ENCODE data around the gene PTPRZ1. TPM values are rescaled to one million over a fixed set of nuclear protein-coding genes. Genes with fewer than 3 reads are reported as not detected.

PTPRZ1 gene
- total and polyA plus RNA-seq, 12 donors: 0.09 to 0.87 (median 0.36) TPM

- no peak for DNase-seq
- no peak for ATAC-seq
- no peak for TF ChIP-seq CTCF (IDR thresholded peaks at IDR 0.05)
- H3K4me3 ChIP-seq: no peak overlapping the region
- intact Hi-C loops (cut with DNase I): no loop called here
- H3K36me3 ChIP-seq: no peaks in the 10 kb centered on the region
- no peak overlapping the region for H3K27ac ChIP-seq
- no peaks in the 10 kb centered on the region for H3K9me3 ChIP-seq
- WGBS, 2 donors: 71 to 84% methylated on average over 2 of the region's 2 CpGs
- no peaks in the 10 kb centered on the region for H3K27me3 ChIP-seq
- no peaks in the 10 kb centered on the region for H3K4me1 ChIP-seq
Measured at GRCh38 chr7:121853307-121853706, 19.7 kb upstream of the PTPRZ1 start.

DNA sequence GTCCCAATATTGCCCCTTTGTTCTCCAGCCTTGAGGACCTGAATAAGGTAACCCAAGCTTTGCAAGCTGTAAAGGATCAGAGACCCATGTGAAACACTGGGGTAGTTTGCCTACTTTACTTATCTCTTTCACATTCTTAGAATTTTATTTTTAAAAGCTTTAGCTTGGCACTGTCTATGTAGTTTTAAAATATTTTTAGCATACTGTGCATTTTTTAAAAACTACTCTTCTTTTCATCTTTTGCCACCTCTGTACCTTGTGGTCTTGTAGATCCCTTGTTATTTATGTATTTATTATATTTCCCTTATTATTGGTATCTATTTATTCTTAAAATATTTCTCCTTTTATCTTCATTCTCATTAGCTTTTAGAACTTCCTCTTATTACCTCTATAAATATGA is 12.0 kb upstream of the PTPRZ1 start:
- no peak for DNase-seq
- H3K27me3 ChIP-seq: no peaks in the 10 kb centered on the region
- no peak for TF ChIP-seq CTCF (IDR thresholded peaks at IDR 0.05)
- H3K4me1 ChIP-seq: no peaks in the 10 kb centered on the region
- no peak overlapping the region for H3K27ac ChIP-seq
- no peaks in the 10 kb centered on the region for H3K9me3 ChIP-seq
- intact Hi-C loops (cut with DNase I): no loop called here
- no peak overlapping the region for H3K4me3 ChIP-seq
- ATAC-seq: no peak
- no peaks in the 10 kb centered on the region for H3K36me3 ChIP-seq

DNA sequence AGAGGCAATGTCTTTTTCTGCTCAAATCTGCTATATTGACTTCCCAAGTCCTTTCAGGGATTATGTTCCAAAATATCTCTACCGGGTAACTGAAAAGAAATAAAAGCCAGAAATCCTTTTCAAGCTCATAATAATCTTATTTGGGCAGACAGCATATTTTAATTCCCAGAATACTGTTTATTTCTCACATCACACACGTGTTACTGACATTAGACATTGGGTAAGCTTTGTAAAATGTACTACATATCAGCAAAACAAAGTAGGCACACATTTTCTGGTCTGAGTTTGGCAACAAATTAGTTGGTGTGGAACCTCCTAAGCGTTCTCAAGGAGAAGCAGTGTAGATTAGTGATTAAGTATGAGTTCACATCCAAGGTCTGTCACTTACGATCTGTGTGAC is 10.4 kb upstream of the PTPRZ1 start:
- 61 to 72% methylated on average over 4 of the region's 4 CpGs for WGBS, 2 donors
- DNase-seq (no peak), ATAC-seq (no peak)
- no peak for TF ChIP-seq CTCF (IDR thresholded peaks at IDR 0.05)
- H3K4me1 ChIP-seq: no peaks in the 10 kb centered on the region
- no peaks in the 10 kb centered on the region for H3K9me3 ChIP-seq
- intact Hi-C loops (cut with DNase I): no loop called here
- H3K4me3 ChIP-seq: no peak overlapping the region
- no peak overlapping the region for H3K27ac ChIP-seq
- H3K27me3 ChIP-seq: no peaks in the 10 kb centered on the region
- no peaks in the 10 kb centered on the region for H3K36me3 ChIP-seq

GRCh38 chr7:121871188-121871587 is 1.8 kb upstream of the PTPRZ1 start:
- peaks cover 0 to 58% (median 46%) of the 10 kb centered on the region in 7 donors for H3K27me3 ChIP-seq
- no peaks in the 10 kb centered on the region for H3K9me3 ChIP-seq
- no peak overlapping the region for H3K27ac ChIP-seq
- peaks cover 0 to 16% (median 0%) of the 10 kb centered on the region in 9 donors for H3K4me1 ChIP-seq
- H3K4me3 ChIP-seq: no peak overlapping the region
- DNase-seq (no peak), ATAC-seq (no peak)
- intact Hi-C loops (cut with DNase I): no loop called here
- no peaks in the 10 kb centered on the region for H3K36me3 ChIP-seq
- no peak for TF ChIP-seq CTCF (IDR thresholded peaks at IDR 0.05)

Measured in heart right ventricle (tissue), 16 donors.